ENCODE measurements around the gene ERBB4. TPM values are rescaled to one million over a fixed set of nuclear protein-coding genes. Genes with fewer than 3 reads are reported as not detected.

The ERBB4 gene
- total RNA-seq, 1 experiment from 2014 or later: 2.9 TPM

GRCh38 chr2:212024040-212024439 is 514.6 kb downstream of the ERBB4 start:
- no TSS peak for BruUV-seq (replicated peaks)
- Mint-ChIP-seq H3K9me3 (ENCODE audit: low read depth, unreplicated experiment) (no peaks in the 10 kb centered on the region), H3K4me1 (ENCODE audit: low read depth, unreplicated experiment) (peaks cover 9% of the 10 kb centered on the region), H3K4me3 (ENCODE audit: low read depth, unreplicated experiment) (no peak overlapping the region), H3K27me3 (ENCODE audit: unreplicated experiment) (no peaks in the 10 kb centered on the region), H3K27ac (ENCODE audit: unreplicated experiment) (no peak overlapping the region), H3K36me3 (ENCODE audit: insufficient read depth, unreplicated experiment) (no peaks in the 10 kb centered on the region)
- no peak for DNase-seq
- TF ChIP-seq, protein P1, sequence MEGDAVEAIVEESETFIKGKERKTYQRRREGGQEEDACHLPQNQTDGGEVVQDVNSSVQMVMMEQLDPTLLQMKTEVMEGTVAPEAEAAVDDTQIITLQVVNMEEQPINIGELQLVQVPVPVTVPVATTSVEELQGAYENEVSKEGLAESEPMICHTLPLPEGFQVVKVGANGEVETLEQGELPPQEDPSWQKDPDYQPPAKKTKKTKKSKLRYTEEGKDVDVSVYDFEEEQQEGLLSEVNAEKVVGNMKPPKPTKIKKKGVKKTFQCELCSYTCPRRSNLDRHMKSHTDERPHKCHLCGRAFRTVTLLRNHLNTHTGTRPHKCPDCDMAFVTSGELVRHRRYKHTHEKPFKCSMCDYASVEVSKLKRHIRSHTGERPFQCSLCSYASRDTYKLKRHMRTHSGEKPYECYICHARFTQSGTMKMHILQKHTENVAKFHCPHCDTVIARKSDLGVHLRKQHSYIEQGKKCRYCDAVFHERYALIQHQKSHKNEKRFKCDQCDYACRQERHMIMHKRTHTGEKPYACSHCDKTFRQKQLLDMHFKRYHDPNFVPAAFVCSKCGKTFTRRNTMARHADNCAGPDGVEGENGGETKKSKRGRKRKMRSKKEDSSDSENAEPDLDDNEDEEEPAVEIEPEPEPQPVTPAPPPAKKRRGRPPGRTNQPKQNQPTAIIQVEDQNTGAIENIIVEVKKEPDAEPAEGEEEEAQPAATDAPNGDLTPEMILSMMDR (IDR thresholded peaks at IDR 0.05; ENCODE audit: unreplicated experiment): no peak
- intact Hi-C loops (cut with micrococcal nuclease; ENCODE audit: unreplicated experiment): no loop called here
- CTCF ChIA-PET: no interaction called here

- Mint-ChIP-seq H3K9me3 (ENCODE audit: low read depth, unreplicated experiment) (no peaks in the 10 kb centered on the region), H3K36me3 (ENCODE audit: insufficient read depth, unreplicated experiment) (no peaks in the 10 kb centered on the region), H3K4me3 (ENCODE audit: low read depth, unreplicated experiment) (no peak overlapping the region), H3K27me3 (ENCODE audit: unreplicated experiment) (no peaks in the 10 kb centered on the region), H3K4me1 (ENCODE audit: low read depth, unreplicated experiment) (peaks cover 9% of the 10 kb centered on the region), H3K27ac (ENCODE audit: unreplicated experiment) (no peak overlapping the region)
- TF ChIP-seq, protein P1 (IDR thresholded peaks at IDR 0.05; ENCODE audit: unreplicated experiment): no peak
- CTCF ChIA-PET: no interaction called here
- intact Hi-C loops (cut with micrococcal nuclease; ENCODE audit: unreplicated experiment): no loop called here
- DNase-seq: no peak
- BruUV-seq (replicated peaks): no TSS peak
These were observed 515.6 kb downstream of the ERBB4 start for GRCh38 chr2:212022966-212023365.

GRCh38 chr2:212021947-212022346 is 516.7 kb downstream of the ERBB4 start:
- intact Hi-C loops (cut with micrococcal nuclease; ENCODE audit: unreplicated experiment): no loop called here
- Mint-ChIP-seq H3K36me3 (ENCODE audit: insufficient read depth, unreplicated experiment) (no peaks in the 10 kb centered on the region), H3K9me3 (ENCODE audit: low read depth, unreplicated experiment) (no peaks in the 10 kb centered on the region), H3K27ac (ENCODE audit: unreplicated experiment) (no peak overlapping the region), H3K27me3 (ENCODE audit: unreplicated experiment) (no peaks in the 10 kb centered on the region), H3K4me1 (ENCODE audit: low read depth, unreplicated experiment) (peaks cover 9% of the 10 kb centered on the region), H3K4me3 (ENCODE audit: low read depth, unreplicated experiment) (no peak overlapping the region)
- TF ChIP-seq, protein P1 (IDR thresholded peaks at IDR 0.05; ENCODE audit: unreplicated experiment): no peak
- BruUV-seq (replicated peaks): no TSS peak
- CTCF ChIA-PET: no interaction called here
- DNase-seq: no peak

GRCh38 chr2:212015588-212015987 is 523.0 kb downstream of the ERBB4 start:
- H3K9me3 Mint-ChIP-seq (ENCODE audit: low read depth, unreplicated experiment): no peaks in the 10 kb centered on the region
- CTCF ChIA-PET: no interaction called here
- H3K27ac Mint-ChIP-seq (ENCODE audit: unreplicated experiment): no peak overlapping the region
- no peak for DNase-seq
- H3K27me3 Mint-ChIP-seq (ENCODE audit: unreplicated experiment): no peaks in the 10 kb centered on the region
- no peaks in the 10 kb centered on the region for H3K36me3 Mint-ChIP-seq (ENCODE audit: insufficient read depth, unreplicated experiment)
- TF ChIP-seq, protein P1 (IDR thresholded peaks at IDR 0.05; ENCODE audit: unreplicated experiment): no peak
- BruUV-seq (replicated peaks): no TSS peak
- H3K4me1 Mint-ChIP-seq (ENCODE audit: low read depth, unreplicated experiment): no peaks in the 10 kb centered on the region
- H3K4me3 Mint-ChIP-seq (ENCODE audit: low read depth, unreplicated experiment): no peak overlapping the region
- intact Hi-C loops (cut with micrococcal nuclease; ENCODE audit: unreplicated experiment): no loop called here

All from Calu3 (cell line).